ENCODE data around the gene RDH8. TPM values are rescaled to one million over a fixed set of nuclear protein-coding genes. Genes with fewer than 3 reads are reported as not detected.

The RDH8 gene
- total RNA-seq, 1 experiment from 2014 or later = not detected

GRCh38 chr19:10006335-10006708 lies 7.0 kb upstream of the RDH8 start:
- Mint-ChIP-seq H3K4me3 (ENCODE audit: unreplicated experiment) (no peak overlapping the region), H3K27ac (ENCODE audit: unreplicated experiment) (no peak overlapping the region), H3K4me1 (ENCODE audit: low read depth, unreplicated experiment) (peaks cover 12% of the 10 kb centered on the region), H3K36me3 (ENCODE audit: insufficient read depth, unreplicated experiment) (peaks cover 7% of the 10 kb centered on the region), H3K27me3 (ENCODE audit: insufficient read depth, unreplicated experiment) (peaks cover 17% of the 10 kb centered on the region), H3K9me3 (ENCODE audit: unreplicated experiment) (no peaks in the 10 kb centered on the region)
- intact Hi-C loops (cut with micrococcal nuclease; ENCODE audit: unreplicated experiment) = no loop called here
- TF ChIP-seq CTCF (IDR thresholded peaks at IDR 0.05; ENCODE audit: insufficient read depth in 1 of 2, low read depth in 1 of 2, low read length in 1 of 2, severe bottlenecking in 1 of 2, unreplicated experiment in 1 of 2) = no peak
- no peaks in the 10 kb centered on the region; the same call in 1 of the 2 replicates for H3K27me3 ChIP-seq (replicated peaks; ENCODE audit: control insufficient read depth, insufficient read depth, low read length)
- BruUV-seq (replicated peaks) = no TSS peak
- H3K4me1 ChIP-seq = 0 out of 2 replicates have a peak, but pooled peaks cover 4% of the 10 kb centered on the region
- CTCF ChIA-PET = no interaction called here
- DNase-seq = no peak
- POLR2A ChIA-PET = no interaction called here
- H3K36me3 ChIP-seq (ENCODE audit: control insufficient read depth, insufficient read depth, low read length) = no peaks in the 10 kb centered on the region
- H3K9me3 ChIP-seq = no peaks in the 10 kb centered on the region
- no peak overlapping the region for H3K4me3 ChIP-seq (ENCODE audit: low read depth, low read length)

- no peaks in the 10 kb centered on the region for H3K36me3 ChIP-seq (ENCODE audit: control insufficient read depth, insufficient read depth, low read length)
- no peaks in the 10 kb centered on the region for H3K9me3 ChIP-seq
- no peak overlapping the region for H3K4me3 ChIP-seq (ENCODE audit: low read depth, low read length)
- Mint-ChIP-seq H3K36me3 (ENCODE audit: insufficient read depth, unreplicated experiment) (peaks cover 7% of the 10 kb centered on the region), H3K27ac (ENCODE audit: unreplicated experiment) (no peak overlapping the region), H3K4me3 (ENCODE audit: unreplicated experiment) (no peak overlapping the region), H3K9me3 (ENCODE audit: unreplicated experiment) (no peaks in the 10 kb centered on the region), H3K4me1 (ENCODE audit: low read depth, unreplicated experiment) (peaks cover 12% of the 10 kb centered on the region), H3K27me3 (ENCODE audit: insufficient read depth, unreplicated experiment) (peaks cover 18% of the 10 kb centered on the region)
- no peak for DNase-seq
- no TSS peak for BruUV-seq (replicated peaks)
- 0 out of 2 replicates have a peak, but pooled peaks cover 4% of the 10 kb centered on the region for H3K4me1 ChIP-seq
- no peak for TF ChIP-seq CTCF (IDR thresholded peaks at IDR 0.05; ENCODE audit: insufficient read depth in 1 of 2, low read depth in 1 of 2, low read length in 1 of 2, severe bottlenecking in 1 of 2, unreplicated experiment in 1 of 2)
- intact Hi-C loops (cut with micrococcal nuclease; ENCODE audit: unreplicated experiment) = no loop called here
- no peaks in the 10 kb centered on the region; the same call in 1 of the 2 replicates for H3K27me3 ChIP-seq (replicated peaks; ENCODE audit: control insufficient read depth, insufficient read depth, low read length)
- ChIA-PET CTCF (no interaction called here), POLR2A (no interaction called here)
Measured at GRCh38 chr19:10006752-10007323, 6.4 kb upstream of the RDH8 start.

GRCh38 chr19:10007371-10008183 lies 5.7 kb upstream of the RDH8 start:
- CTCF ChIA-PET = no interaction called here
- POLR2A ChIA-PET = no interaction called here
- Mint-ChIP-seq H3K36me3 (ENCODE audit: insufficient read depth, unreplicated experiment) (peaks cover 7% of the 10 kb centered on the region), H3K9me3 (ENCODE audit: unreplicated experiment) (no peaks in the 10 kb centered on the region), H3K4me1 (ENCODE audit: low read depth, unreplicated experiment) (peaks cover 12% of the 10 kb centered on the region), H3K27me3 (ENCODE audit: insufficient read depth, unreplicated experiment) (peaks cover 22% of the 10 kb centered on the region), H3K4me3 (ENCODE audit: unreplicated experiment) (no peak overlapping the region), H3K27ac (ENCODE audit: unreplicated experiment) (no peak overlapping the region)
- Histone ChIP-seq H3K4me1 (0 out of 2 replicates have a peak, but pooled peaks cover 4% of the 10 kb centered on the region), H3K9me3 (no peaks in the 10 kb centered on the region), H3K27me3 (replicated peaks; ENCODE audit: control insufficient read depth, insufficient read depth, low read length) (no peaks in the 10 kb centered on the region; the same call in 1 of the 2 replicates), H3K4me3 (ENCODE audit: low read depth, low read length) (no peak overlapping the region), H3K36me3 (ENCODE audit: control insufficient read depth, insufficient read depth, low read length) (no peaks in the 10 kb centered on the region)
- no peak for DNase-seq
- BruUV-seq (replicated peaks) = no TSS peak
- intact Hi-C loops (cut with micrococcal nuclease; ENCODE audit: unreplicated experiment) = no loop called here
- TF ChIP-seq CTCF (IDR thresholded peaks at IDR 0.05; ENCODE audit: insufficient read depth in 1 of 2, low read depth in 1 of 2, low read length in 1 of 2, severe bottlenecking in 1 of 2, unreplicated experiment in 1 of 2) = no peak
